ENCODE data around the gene PTCD2.

DNA sequence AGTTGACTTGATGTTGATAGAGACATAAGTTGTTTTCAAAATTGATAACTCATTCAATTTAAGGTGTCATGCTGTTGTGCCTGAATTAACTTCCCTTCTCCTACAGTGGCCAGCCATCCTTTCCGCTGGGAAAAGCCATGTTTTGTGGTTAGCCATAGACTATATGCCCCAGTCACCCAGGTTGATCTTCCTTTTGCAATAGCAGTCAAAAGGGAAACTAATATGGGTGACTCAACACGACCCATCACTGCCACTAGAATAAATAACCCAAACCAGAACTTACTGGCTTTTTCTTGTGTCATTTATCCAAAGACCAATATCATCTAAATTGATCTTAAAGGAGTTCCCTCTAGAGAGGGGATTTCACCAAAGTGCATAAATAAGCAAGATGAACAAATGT lies 87.4 kb downstream of the PTCD2 start:
- TF ChIP-seq, protein P1, sequence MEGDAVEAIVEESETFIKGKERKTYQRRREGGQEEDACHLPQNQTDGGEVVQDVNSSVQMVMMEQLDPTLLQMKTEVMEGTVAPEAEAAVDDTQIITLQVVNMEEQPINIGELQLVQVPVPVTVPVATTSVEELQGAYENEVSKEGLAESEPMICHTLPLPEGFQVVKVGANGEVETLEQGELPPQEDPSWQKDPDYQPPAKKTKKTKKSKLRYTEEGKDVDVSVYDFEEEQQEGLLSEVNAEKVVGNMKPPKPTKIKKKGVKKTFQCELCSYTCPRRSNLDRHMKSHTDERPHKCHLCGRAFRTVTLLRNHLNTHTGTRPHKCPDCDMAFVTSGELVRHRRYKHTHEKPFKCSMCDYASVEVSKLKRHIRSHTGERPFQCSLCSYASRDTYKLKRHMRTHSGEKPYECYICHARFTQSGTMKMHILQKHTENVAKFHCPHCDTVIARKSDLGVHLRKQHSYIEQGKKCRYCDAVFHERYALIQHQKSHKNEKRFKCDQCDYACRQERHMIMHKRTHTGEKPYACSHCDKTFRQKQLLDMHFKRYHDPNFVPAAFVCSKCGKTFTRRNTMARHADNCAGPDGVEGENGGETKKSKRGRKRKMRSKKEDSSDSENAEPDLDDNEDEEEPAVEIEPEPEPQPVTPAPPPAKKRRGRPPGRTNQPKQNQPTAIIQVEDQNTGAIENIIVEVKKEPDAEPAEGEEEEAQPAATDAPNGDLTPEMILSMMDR (IDR thresholded peaks at IDR 0.05) = no peak
- no peak for TF ChIP-seq POLR2AphosphoS5 (IDR thresholded peaks at IDR 0.05)
- no peak for TF ChIP-seq POLR2A (IDR thresholded peaks at IDR 0.05)
- no peak for TF ChIP-seq EP300 (IDR thresholded peaks at IDR 0.05)
